22Rv1 (cell line): ENCODE measurements around the gene DIPK1B.

Experiments
- ZFX ChIP-seq: fragments of 450-650 bp; IDR thresholded peaks from 2 replicates; pipeline ENCODE4 v1.6.1; 2017; ENCODE audit warnings: antibody characterized with exemption, borderline replicate concordance
- TF ChIP-seq, protein P1 (sequence below): fragments of 450-650 bp; IDR thresholded peaks from 2 replicates; pipeline ENCODE4 v1.5.1; 2017; ENCODE audit warnings: mild to moderate bottlenecking

GRCh38 chr9:136733611-136734010 lies 21.2 kb downstream of the DIPK1B start:
- TF ChIP-seq, protein P1, sequence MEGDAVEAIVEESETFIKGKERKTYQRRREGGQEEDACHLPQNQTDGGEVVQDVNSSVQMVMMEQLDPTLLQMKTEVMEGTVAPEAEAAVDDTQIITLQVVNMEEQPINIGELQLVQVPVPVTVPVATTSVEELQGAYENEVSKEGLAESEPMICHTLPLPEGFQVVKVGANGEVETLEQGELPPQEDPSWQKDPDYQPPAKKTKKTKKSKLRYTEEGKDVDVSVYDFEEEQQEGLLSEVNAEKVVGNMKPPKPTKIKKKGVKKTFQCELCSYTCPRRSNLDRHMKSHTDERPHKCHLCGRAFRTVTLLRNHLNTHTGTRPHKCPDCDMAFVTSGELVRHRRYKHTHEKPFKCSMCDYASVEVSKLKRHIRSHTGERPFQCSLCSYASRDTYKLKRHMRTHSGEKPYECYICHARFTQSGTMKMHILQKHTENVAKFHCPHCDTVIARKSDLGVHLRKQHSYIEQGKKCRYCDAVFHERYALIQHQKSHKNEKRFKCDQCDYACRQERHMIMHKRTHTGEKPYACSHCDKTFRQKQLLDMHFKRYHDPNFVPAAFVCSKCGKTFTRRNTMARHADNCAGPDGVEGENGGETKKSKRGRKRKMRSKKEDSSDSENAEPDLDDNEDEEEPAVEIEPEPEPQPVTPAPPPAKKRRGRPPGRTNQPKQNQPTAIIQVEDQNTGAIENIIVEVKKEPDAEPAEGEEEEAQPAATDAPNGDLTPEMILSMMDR, result no peak
- no peak for TF ChIP-seq ZFX
